Neuron (in vitro differentiated cells): ENCODE measurements around the gene CKAP5.
A peak's percentile ranks its signal among the peaks of the same experiment; 100 is the strongest.

Experiments used
- H2AFZ ChIP-seq: one replicate; pipeline ENCODE4 v1.6.1; 2013; ENCODE audit warnings: low read depth, mild to moderate bottlenecking, inconsistent platforms, low read length, moderate library complexity
- H3K27me3 ChIP-seq: one replicate; pipeline ENCODE4 v1.6.1; 2013; ENCODE audit warnings: low read length; ENCODE audit not compliant: insufficient read depth
- H3K36me3 ChIP-seq: one replicate; pipeline ENCODE4 v1.6.1; 2013; ENCODE audit warnings: low read length; ENCODE audit not compliant: insufficient read depth
- H3K4me1 ChIP-seq: one replicate; pipeline ENCODE4 v1.6.1; 2013; ENCODE audit warnings: low read length; ENCODE audit not compliant: insufficient read depth
- H3K4me3 ChIP-seq: 2 replicates; pipeline ENCODE4 v1.5.1; 2013; ENCODE audit warnings: mild to moderate bottlenecking, low read length, moderate library complexity
- H3K9me3 ChIP-seq: one replicate; pipeline ENCODE4 v1.6.1; 2013; ENCODE audit warnings: low read length

Gene CKAP5

DNA sequence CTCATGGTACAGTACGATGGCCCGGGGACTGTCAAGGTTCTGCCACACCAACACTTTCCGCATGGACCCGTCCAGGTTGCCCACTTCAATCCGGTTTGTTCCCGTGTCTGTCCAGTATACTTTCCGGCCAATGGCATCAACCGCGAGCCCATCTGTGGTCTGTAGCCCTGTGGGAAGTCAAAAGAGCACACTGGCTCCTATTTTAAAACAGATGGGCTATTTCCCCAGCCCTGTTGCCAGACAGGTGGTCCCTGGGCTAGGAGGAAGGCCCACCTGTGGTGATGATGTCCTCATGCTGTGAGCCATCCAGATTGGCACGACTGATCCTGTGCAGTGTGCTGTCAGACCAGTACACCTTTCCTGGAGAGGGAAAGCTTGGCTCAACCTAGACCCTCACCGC is 30.4 kb upstream of the CKAP5 start:
- no peaks in the 10 kb centered on the region for H3K9me3 ChIP-seq
- H3K27me3 ChIP-seq, result no peaks in the 10 kb centered on the region
- H2AFZ ChIP-seq, result no peak overlapping the region
- no peak overlapping the region for H3K4me3 ChIP-seq
- H3K36me3 ChIP-seq, result peaks cover 85% of the 10 kb centered on the region
- H3K4me1 ChIP-seq, result no peaks in the 10 kb centered on the region

DNA sequence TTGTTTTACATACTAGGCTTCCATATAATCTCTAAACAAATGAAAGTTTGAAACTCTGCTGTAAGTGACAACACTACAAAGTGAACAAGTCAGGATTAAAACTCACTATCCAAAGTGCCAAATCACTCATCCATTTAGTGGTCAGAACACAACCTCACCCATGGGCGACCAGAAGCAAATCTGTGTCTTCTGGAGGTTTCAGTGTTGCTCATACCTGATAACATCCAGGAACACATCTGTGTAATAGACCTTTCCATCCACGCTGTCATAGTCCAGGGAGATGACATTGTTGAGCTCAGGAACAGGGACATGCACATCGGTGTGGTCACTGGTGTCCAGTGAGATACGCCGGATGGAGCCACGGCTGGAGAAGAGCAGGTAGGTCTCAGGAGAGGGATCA is 28.5 kb upstream of the CKAP5 start:
- H3K36me3 ChIP-seq, result peaks cover 82% of the 10 kb centered on the region
- H3K27me3 ChIP-seq, result no peaks in the 10 kb centered on the region
- H3K4me3 ChIP-seq, result no peak overlapping the region
- H3K9me3 ChIP-seq, result no peaks in the 10 kb centered on the region
- H3K4me1 ChIP-seq, result no peaks in the 10 kb centered on the region
- no peak overlapping the region for H2AFZ ChIP-seq

DNA sequence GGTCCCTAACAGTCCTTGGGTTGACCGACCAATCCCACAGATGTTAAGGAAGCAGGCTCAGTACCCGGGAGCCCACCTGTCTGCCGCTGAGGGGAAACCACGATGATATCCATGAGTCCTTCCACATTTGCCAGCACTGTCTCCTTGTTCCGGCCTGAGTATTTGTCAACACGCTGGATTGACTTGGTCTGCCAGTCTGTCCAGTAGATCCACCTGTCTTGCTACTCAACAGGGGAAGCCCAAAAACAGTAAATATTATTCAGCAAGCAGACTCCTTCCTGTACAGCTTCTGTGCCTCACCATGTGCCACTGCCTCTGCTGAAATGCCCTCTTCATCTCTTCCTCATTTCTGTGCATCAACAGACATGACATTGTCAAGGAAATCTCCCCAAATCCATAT is 22.8 kb upstream of the CKAP5 start:
- Histone ChIP-seq H3K4me3 (no peak overlapping the region), H2AFZ (no peak overlapping the region), H3K27me3 (no peaks in the 10 kb centered on the region), H3K4me1 (no peaks in the 10 kb centered on the region), H3K9me3 (no peaks in the 10 kb centered on the region), H3K36me3 (peaks cover 84% of the 10 kb centered on the region)

DNA sequence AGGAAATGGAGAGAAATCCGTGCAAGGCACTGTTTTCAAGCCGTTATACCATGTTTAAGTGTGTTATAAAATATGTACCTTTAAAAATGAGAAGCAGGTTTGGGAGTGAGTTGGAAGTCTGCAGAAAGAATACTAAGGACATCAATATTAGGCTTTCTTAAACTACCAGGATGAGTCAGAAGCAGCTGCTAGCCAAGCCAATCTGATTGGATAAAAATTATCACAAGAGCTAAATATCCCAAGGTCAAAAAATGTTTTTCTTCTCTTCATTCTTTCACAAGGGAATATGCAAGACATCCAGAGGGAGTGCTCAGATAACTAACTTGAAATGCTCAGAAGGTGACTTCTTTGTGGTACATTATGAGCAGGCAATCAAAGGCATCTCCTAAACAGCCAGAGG is 19.3 kb upstream of the CKAP5 start:
- Histone ChIP-seq H3K4me3 (no peak overlapping the region), H3K4me1 (no peaks in the 10 kb centered on the region), H2AFZ (no peak overlapping the region), H3K36me3 (peaks cover 75% of the 10 kb centered on the region), H3K27me3 (no peaks in the 10 kb centered on the region), H3K9me3 (peaks cover 4% of the 10 kb centered on the region)

DNA sequence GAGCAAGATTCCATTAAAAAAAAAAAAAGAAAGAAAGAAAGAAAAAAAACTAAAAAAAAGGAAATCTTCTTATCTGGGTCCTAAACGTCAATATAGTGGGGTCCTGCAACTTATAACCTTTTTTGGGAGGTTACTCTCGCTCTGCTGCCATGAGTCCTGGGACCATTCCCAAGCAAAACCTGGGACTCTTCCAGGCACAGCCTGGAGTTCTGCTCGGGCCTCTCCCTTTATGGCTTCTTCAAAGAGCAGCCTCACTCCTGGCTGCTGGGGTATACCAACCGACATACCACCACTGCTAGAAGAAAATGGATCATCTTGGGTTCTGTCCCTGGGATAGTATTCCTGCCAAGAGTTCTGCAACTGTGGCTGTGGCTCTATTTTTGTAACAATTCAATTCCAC is 14.1 kb upstream of the CKAP5 start:
- Histone ChIP-seq H2AFZ (no peak overlapping the region), H3K9me3 (peaks cover 4% of the 10 kb centered on the region), H3K27me3 (no peaks in the 10 kb centered on the region), H3K4me3 (no peak overlapping the region), H3K36me3 (peaks cover 71% of the 10 kb centered on the region), H3K4me1 (no peaks in the 10 kb centered on the region)

DNA sequence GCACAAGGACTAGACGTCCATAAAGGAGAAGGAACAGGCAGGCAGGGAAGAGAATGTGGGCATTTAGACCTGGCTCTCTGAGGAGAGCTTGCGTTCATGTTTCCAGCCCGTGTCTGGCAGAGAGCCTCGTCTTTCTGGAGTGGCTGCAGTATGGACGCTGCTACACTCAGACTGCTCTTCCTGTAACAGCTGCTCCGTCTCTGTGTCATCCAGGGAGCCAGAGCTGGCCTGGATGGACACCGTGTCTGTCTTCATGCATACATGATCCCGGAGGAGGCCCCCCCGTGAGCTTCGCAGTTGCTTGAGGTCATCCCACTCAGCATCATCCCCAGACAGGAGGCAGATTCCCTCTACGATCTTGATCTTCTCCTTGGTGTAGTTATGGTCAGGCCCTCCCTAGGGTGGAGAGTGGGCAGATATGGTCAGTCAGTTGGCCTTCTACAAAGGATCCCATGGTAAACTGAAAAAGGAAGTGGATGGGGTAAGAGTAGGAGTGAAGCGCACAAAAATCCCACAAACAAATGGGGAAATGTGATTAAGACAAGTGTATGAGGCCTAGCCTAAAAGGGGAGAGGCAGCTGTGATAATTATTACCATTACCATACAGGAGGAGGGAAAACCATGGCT is 13.0 kb upstream of the CKAP5 start:
- H3K4me3 ChIP-seq, result no peak overlapping the region
- H3K9me3 ChIP-seq, result peaks cover 4% of the 10 kb centered on the region
- H2AFZ ChIP-seq, result no peak overlapping the region
- H3K27me3 ChIP-seq, result no peaks in the 10 kb centered on the region
- H3K4me1 ChIP-seq, result no peaks in the 10 kb centered on the region
- peaks cover 59% of the 10 kb centered on the region for H3K36me3 ChIP-seq

DNA sequence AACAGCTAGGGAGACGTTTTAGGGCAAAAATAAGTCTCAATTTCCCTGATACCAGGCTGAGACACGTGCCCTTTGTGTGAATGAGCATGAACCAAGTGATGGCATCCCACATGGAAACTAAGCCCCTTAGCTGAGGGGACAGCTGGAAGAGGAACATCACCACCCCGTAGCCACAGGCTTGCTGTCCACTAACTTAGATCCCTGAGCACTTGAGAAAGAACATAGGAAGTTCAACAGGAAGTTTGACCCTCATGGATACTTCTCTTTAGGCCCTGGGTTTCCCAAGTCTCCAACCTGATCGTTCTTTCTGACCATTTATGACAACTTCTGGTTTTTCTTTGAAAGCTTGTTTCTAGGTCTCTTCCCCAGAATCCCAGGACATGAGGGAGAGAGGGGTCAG is 11.6 kb upstream of the CKAP5 start:
- Histone ChIP-seq H3K36me3 (peaks cover 47% of the 10 kb centered on the region), H3K4me3 (no peak overlapping the region), H3K4me1 (no peaks in the 10 kb centered on the region), H3K27me3 (no peaks in the 10 kb centered on the region), H3K9me3 (no peaks in the 10 kb centered on the region), H2AFZ (no peak overlapping the region)

DNA sequence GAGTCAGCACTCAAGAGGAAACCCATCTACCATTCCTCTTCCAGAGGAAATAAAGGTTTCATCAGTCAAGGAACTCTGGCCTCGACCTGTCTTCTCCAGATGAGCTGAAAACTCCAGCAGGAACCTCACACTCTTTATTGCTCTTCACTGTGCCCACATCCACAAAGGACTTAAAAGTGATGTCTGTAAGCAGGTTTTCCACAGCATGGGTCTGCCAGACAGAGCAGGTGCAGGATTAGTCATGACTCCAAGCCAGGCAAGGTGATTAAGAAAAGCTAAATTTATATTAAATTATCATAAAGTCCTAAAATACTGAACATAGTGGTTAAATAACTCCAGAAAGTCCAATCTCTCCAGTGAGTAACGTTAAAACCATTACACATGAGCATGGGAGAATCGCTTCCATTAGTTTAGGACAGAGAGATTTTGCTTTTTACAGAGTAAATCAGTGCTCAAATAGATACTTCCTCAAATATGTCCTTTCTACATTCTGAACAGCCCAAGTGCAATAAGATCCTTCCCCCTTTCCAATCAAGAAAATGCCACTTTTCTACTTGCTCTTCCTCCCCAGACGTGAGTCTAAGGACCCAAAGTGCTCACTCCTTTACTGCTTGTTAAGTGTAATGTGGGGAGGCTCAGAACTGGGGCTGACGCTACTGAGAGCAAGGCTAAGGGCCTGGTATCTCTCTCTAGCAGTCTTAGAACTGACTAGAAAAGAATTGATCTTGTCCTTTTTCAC is 10.7 kb upstream of the CKAP5 start:
- no peaks in the 10 kb centered on the region for H3K27me3 ChIP-seq
- no peak overlapping the region for H3K4me3 ChIP-seq
- peaks cover 42% of the 10 kb centered on the region for H3K36me3 ChIP-seq
- H2AFZ ChIP-seq, result no peak overlapping the region
- no peaks in the 10 kb centered on the region for H3K9me3 ChIP-seq
- H3K4me1 ChIP-seq, result no peaks in the 10 kb centered on the region

DNA sequence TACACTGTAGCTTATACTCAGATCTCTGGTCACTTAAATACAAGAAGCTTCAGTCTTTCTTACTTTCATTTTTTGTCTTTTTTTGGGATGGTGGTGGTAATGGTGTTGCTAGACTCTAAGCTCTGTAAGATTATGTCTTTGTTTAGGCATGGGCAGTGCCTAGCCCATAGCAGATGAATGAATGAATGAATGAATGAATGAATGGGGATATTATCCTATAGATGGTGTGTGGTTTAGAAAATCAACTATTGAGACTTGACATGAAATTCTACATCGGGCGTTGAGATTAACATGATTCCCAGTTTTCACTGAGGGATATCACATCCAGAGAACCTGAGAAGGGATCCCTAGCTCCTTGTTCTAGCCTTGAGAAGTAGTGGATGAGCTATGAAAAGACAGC is 9.8 kb upstream of the CKAP5 start:
- H3K9me3 ChIP-seq, result no peaks in the 10 kb centered on the region
- H3K4me3 ChIP-seq, result no peak overlapping the region
- H3K36me3 ChIP-seq, result peaks cover 39% of the 10 kb centered on the region
- H3K4me1 ChIP-seq, result no peaks in the 10 kb centered on the region
- no peak overlapping the region for H2AFZ ChIP-seq
- H3K27me3 ChIP-seq, result no peaks in the 10 kb centered on the region

DNA sequence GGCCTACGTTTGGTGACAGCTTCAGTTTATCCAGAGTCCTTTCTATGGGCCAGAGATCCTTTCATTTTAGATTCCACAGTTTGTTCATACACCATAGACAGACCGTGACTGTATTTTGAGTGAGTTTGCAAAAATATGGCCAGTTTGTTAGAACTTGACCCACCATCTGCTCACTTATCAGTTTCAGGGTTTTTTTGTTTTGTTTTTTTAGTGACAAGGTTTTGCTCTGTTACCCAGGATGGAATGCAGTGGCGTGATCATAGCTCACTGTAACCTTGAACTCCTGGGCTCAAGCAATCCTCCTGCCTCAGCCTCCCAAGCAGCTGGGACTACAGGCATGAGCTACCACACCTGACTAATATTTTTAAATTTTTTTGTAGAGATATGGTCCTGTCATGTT is 9.1 kb upstream of the CKAP5 start:
- no peaks in the 10 kb centered on the region for H3K4me1 ChIP-seq
- H3K27me3 ChIP-seq, result no peaks in the 10 kb centered on the region
- H3K9me3 ChIP-seq, result no peaks in the 10 kb centered on the region
- H2AFZ ChIP-seq, result no peak overlapping the region
- H3K36me3 ChIP-seq, result peaks cover 33% of the 10 kb centered on the region
- no peak overlapping the region for H3K4me3 ChIP-seq

DNA sequence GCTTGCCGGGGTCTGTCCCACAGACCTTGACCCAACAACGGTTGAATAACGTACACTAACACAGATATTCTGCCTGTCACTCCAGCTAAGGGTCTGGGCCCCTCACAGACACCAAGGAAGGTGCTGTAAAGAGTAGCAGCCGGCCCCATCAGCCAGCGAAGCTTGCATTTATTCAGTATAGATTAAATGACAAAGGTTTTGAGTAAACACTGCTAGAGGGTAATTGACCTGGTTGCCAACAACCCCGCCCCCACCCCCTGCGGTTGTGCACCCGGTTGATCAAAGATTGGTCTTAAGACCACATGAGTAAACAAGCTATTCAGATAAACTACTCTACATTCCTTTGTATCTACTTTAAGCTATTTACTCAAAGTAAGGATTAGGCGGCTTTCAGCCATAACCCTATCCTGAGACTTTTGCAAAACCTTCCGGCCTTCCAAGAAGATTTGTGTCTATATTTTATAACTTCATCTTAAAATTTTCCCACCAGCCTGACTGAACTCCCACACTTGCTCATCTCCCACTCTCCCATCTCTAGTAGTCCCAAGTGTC is 4.8 kb upstream of the CKAP5 start:
- Histone ChIP-seq H3K4me3 (no peak overlapping the region), H2AFZ (no peak overlapping the region), H3K27me3 (no peaks in the 10 kb centered on the region), H3K9me3 (no peaks in the 10 kb centered on the region), H3K4me1 (peaks cover 5% of the 10 kb centered on the region), H3K36me3 (peaks cover 3% of the 10 kb centered on the region)

DNA sequence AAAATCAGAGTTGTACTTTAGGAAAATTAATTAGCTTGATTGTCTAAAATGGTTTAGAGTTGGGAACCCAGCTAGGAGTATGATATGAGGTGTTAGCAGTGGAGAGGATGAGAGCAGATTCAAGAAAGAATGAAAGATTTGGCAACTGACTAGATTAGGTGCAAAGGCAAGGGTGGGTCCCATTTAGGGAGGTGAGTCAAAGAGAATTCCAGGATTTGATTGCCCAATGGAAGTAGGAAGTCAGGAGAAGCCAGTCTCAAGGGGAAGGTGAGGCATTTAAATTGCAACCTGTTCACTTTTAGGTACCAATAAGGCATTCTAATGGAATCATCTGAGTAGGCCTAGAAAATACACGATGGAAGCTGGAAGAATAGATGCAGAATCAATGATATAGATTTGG is 3.6 kb upstream of the CKAP5 start:
- Histone ChIP-seq H3K9me3 (no peaks in the 10 kb centered on the region), H3K27me3 (no peaks in the 10 kb centered on the region), H3K4me3 (no peak overlapping the region), H2AFZ (no peak overlapping the region), H3K4me1 (peaks cover 10% of the 10 kb centered on the region), H3K36me3 (no peaks in the 10 kb centered on the region)

DNA sequence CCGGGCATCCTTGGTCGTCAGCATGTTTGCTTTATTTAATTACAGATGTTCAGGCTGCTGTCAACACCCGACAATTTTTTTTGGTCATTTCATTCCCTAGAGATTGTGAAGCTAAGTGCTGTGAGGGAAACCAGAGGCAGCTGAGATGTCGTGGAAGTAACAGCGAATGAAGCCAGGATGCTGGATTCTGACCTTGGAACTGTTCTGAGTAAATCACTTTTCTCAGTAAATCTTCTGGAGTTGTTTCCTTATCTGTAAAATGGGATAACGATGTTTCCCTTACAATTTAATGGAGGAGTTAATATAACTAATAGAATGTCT is 390 bp upstream of the CKAP5 start:
- Histone ChIP-seq H3K4me1 (peaks cover 13% of the 10 kb centered on the region), H2AFZ (peak overlapping the region; percentile 88), H3K9me3 (no peaks in the 10 kb centered on the region), H3K4me3 (peak overlapping the region; percentile 88), H3K27me3 (no peaks in the 10 kb centered on the region), H3K36me3 (peaks cover 8% of the 10 kb centered on the region)

DNA sequence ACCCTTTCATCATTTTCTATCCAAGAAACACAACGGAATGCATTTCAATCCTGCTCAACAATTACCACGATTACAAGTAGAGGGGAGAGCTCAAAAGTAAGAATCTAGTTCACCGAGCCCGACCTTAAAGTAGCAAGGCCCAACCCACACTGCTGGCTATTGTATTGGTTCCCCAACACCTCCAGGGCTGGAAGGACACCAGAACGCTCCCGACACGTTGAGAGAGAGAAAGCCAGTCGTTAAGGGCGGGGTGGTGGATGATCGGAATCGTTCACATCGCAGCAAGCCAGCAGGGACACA is 690 bp downstream of the CKAP5 start:
- Histone ChIP-seq H3K36me3 (peaks cover 10% of the 10 kb centered on the region), H3K4me1 (peaks cover 13% of the 10 kb centered on the region), H3K4me3 (peak overlapping the region; percentile 88), H2AFZ (peak overlapping the region; percentile 88), H3K27me3 (no peaks in the 10 kb centered on the region), H3K9me3 (no peaks in the 10 kb centered on the region)
